Right lobe of liver (tissue), 6 donors: ENCODE measurements around the gene NFATC4. TPM values are rescaled to one million over a fixed set of nuclear protein-coding genes. Genes with fewer than 3 reads are reported as not detected.

Source experiments
- ATAC-seq, 4 donors: fragments of 200-7000 bp; cut with Tn5 transposase; one replicate each; pipeline ENCODE4 v1.9.1; 2020; ENCODE audit warnings: mild to moderate bottlenecking in 4 of 4, moderate library complexity in 4 of 4
- DNase-seq, 3 donors: peaks; one replicate each; pipeline ENCODE4 v3.0.0-alpha.2; 2020
- H3K27ac ChIP-seq, 3 donors: fragments of 200-600 bp; one replicate each; pipeline ENCODE4 v1.8.0; 2022
- H3K27me3 ChIP-seq, 2 donors: fragments of 200-600 bp; one replicate each; pipeline ENCODE4 v1.8.0; 2022
- H3K36me3 ChIP-seq, 4 donors: fragments of 200-600 bp; sonication (generic) in 1 of 4; one replicate each; pipeline versions ENCODE4 v1.5.1 to v1.8.0; 2017 to 2022; ENCODE audit warnings: control low read depth in 1 of 4
- H3K4me1 ChIP-seq, 4 donors: fragments of 200-600 bp; sonication (generic) in 1 of 4; one replicate each; pipeline versions ENCODE4 v1.5.1 to v1.8.0; 2017 to 2022; ENCODE audit warnings: control low read depth in 1 of 4
- H3K4me3 ChIP-seq, 3 donors: fragments of 200-600 bp; one replicate each; pipeline ENCODE4 v1.8.0; 2022
- H3K9me3 ChIP-seq, 4 donors: fragments of 200-600 bp; sonication (generic) in 1 of 4; one replicate each; pipeline versions ENCODE4 v1.5.1 to v1.8.0; 2017 to 2022; ENCODE audit warnings: control low read depth in 1 of 4
- POLR2A ChIP-seq: fragments of 450-650 bp; IDR thresholded peaks from one replicate; pipeline ENCODE4 v1.6.1; 2017; ENCODE audit warnings: antibody characterized with exemption, mild to moderate bottlenecking
- WGBS: methylation state at CpG from one replicate; pipeline ENCODE4 v1.1.6; 2018; ENCODE audit warnings: low coverage, low lambda C conversion rate; ENCODE audit not compliant: insufficient coverage; ENCODE audit errors: missing lambda C conversion rate; 5-methylcytosine and 5-hydroxymethylcytosine counted together
- intact Hi-C, 2 donors: fragments of 100-400 bp; cut with DNase I; formaldehyde crosslinking; loops; one replicate each; pipeline versions ENCODE4 v1.11.2 to v1.14.1; 2022
- total RNA-seq, 6 experiments: library from RNA; depleted of rRNA in 2 of 6; stranded (reverse); fragments of >200 nt in 2 of 6; fragmentation: NEBNext Ultra II Directional in 3 of 6; extraction: Animal tissue kit (Norgen Biotek cat#: 25700) in 3 of 6; gene quantifications; one replicate each; pipeline versions ENCODE4 v1.1.0 to v1.2.4, GENCODE V29; 2016 to 2023
- TF ChIP-seq, protein P1 (sequence below), 4 donors: fragments of 200-600 bp in 3 of 4; fragments of 450-650 bp in 1 of 4; IDR thresholded peaks; one replicate each; pipeline versions ENCODE4 v1.5.1 to v1.8.0; 2016 to 2022; ENCODE audit warnings: antibody characterized with exemption in 4 of 4, mild to moderate bottlenecking in 2 of 4
- donor health status: DM: no; HTN: yes; CAD: no.
- donor health status: DM: no; HTN: no; CAD: no.
- donor health status: DM: no; HTN: no; CAD: no.
- donor health status: DM: no; HTN: yes; CAD: no.
- donor health status: DM: no; HTN: yes; CAD: no.

NFATC4 gene
- total RNA-seq, 6 experiments from 2014 or later = 1.0 to 3.7 (median 2.0) TPM

DNA sequence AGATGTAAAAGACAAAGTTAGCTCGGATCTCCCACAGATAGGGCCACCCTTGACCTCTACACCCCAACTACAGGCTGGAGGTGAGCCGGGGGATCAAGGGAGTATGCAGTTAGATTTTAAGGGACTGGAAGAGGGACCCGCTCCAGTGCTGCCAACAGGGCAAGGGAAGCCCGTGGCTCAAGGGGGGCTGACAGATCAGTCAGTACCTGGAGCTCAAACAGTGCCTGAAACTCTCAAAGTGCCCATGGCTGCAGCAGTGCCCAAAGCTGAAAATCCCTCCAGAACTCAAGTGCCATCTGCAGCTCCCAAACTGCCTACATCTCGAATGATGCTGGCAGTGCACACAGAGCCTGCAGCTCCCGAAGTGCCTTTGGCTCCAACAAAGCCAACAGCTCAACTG is 41.2 kb downstream of the NFATC4 start:
- ATAC-seq (no peak), DNase-seq (no peak)
- intact Hi-C loops = no loop called here
- Histone ChIP-seq H3K9me3 (no peaks in the 10 kb centered on the region), H3K36me3 (no peaks in the 10 kb centered on the region), H3K4me3 (no peak overlapping the region), H3K27me3 (no peaks in the 10 kb centered on the region), H3K4me1 (no peaks in the 10 kb centered on the region), H3K27ac (no peak overlapping the region)
- 100% methylated on average over 1 of the region's 6 CpGs for WGBS
- TF ChIP-seq, protein P1, sequence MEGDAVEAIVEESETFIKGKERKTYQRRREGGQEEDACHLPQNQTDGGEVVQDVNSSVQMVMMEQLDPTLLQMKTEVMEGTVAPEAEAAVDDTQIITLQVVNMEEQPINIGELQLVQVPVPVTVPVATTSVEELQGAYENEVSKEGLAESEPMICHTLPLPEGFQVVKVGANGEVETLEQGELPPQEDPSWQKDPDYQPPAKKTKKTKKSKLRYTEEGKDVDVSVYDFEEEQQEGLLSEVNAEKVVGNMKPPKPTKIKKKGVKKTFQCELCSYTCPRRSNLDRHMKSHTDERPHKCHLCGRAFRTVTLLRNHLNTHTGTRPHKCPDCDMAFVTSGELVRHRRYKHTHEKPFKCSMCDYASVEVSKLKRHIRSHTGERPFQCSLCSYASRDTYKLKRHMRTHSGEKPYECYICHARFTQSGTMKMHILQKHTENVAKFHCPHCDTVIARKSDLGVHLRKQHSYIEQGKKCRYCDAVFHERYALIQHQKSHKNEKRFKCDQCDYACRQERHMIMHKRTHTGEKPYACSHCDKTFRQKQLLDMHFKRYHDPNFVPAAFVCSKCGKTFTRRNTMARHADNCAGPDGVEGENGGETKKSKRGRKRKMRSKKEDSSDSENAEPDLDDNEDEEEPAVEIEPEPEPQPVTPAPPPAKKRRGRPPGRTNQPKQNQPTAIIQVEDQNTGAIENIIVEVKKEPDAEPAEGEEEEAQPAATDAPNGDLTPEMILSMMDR (IDR thresholded peaks at IDR 0.05) = no peak
- no peak for TF ChIP-seq POLR2A

DNA sequence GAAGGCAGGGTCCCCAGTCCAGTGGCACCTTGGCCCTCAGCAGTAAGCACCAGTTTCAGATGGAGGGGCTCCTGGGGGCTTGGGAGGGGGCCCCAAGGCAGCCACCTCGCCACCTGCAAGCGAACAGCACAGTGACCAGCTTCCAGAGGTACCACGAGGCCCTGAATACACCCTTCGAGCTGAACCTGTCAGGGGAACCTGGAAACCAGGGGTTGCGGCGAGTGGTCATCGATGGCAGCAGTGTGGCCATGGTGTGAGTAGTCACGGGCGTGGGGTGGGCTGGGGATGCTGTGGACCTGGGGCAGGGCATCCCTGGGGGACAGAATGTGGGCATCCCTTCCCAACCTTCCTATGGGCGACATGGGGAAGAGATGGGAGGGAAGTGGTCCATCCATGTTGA is 42.0 kb downstream of the NFATC4 start:
- DNase-seq (no peak), ATAC-seq (no peak)
- H3K4me1 ChIP-seq = no peaks in the 10 kb centered on the region
- H3K27ac ChIP-seq = no peak overlapping the region
- H3K27me3 ChIP-seq = no peaks in the 10 kb centered on the region
- H3K9me3 ChIP-seq = no peaks in the 10 kb centered on the region
- no CpG with 5 or more reads among the region's 10 CpGs for WGBS
- H3K36me3 ChIP-seq = no peaks in the 10 kb centered on the region
- TF ChIP-seq POLR2A = no peak
- TF ChIP-seq, protein P1 (IDR thresholded peaks at IDR 0.05) = no peak
- no peak overlapping the region for H3K4me3 ChIP-seq
- intact Hi-C loops = no loop called here

DNA sequence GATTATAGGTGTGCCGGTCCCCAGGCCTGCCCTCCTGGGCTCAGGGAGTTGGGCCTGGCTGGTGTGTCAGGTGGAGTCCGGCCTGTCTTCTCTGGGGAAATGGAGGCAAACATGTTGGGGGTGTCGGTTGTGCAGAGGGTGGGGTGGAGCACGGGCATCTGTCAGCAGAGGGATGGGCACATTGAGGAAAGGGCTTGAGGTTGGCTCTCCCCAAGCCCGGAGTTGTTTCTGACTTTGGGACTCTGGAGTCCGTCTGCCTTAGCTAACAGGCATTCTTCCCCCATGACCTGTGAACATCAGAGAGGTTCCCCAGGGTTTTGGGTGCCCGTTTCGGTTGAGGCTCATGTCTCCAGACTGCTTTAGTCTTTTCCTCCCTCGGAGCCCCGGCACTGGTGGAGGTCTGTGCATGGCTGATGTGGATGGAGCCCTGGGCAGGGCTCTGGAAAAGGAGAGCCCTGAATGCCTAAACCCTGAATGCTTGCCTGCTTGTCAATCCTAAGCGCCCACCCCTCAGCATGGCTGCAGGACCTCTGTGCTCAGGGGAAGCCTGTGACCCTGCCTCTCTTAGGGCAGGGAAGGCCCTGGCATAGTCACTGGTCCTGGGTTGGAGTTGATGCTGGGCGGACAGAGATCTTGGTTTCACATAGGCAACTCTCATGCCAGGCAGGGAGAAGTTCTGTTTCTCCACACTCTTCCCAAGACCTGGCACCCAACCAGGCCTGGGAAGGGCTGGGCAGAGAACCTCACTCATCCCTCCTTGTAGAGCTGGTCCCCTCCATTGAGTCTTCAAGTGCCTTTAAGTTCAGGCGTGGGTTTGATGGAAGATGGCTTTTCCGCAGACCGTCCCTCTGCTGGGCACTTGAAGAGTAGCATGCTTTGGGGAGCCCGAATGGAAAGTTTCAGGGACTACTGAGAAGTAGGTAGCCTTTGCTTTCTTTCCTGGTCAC is 43.7 kb downstream of the NFATC4 start:
- H3K27me3 ChIP-seq = no peaks in the 10 kb centered on the region
- no peak overlapping the region for H3K4me3 ChIP-seq
- no peak overlapping the region for H3K27ac ChIP-seq
- TF ChIP-seq, protein P1 (IDR thresholded peaks at IDR 0.05) = peak; percentile 55 to 71 (median 58)
- no peak for TF ChIP-seq POLR2A
- ATAC-seq (peak; percentile 58 to 81 (median 78)), DNase-seq (no peak)
- intact Hi-C loops = no loop called here
- no peaks in the 10 kb centered on the region for H3K36me3 ChIP-seq
- H3K4me1 ChIP-seq = no peaks in the 10 kb centered on the region
- WGBS = 60% methylated on average over 8 of the region's 16 CpGs
- H3K9me3 ChIP-seq = no peaks in the 10 kb centered on the region

DNA sequence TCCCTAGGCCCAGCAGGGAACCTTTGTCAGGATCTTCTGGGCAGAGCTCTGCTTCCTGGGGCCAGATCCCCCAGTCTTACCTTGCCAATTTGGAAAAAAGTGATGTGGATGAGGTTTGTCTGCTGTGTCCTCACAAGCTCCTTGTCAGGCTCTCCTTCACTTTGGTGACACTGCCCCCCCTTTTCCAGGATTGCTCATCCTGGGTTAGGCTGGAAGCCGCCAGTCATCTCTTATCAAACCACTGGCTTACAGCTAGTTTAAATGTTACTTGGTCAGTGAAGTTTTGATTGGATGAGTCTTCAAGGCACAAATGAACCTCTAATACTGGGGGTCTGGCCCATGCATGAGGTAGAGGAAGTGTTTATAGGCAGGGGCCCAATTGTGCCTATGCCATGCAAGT is 46.1 kb downstream of the NFATC4 start:
- Histone ChIP-seq H3K4me3 (no peak overlapping the region), H3K9me3 (no peaks in the 10 kb centered on the region), H3K27ac (no peak overlapping the region), H3K4me1 (peaks cover 0 to 10% (median 3%) of the 10 kb centered on the region in 4 donors), H3K27me3 (no peaks in the 10 kb centered on the region), H3K36me3 (no peaks in the 10 kb centered on the region)
- DNase-seq (no peak), ATAC-seq (no peak)
- 100% methylated on average over 1 of the region's 1 CpG for WGBS
- intact Hi-C loops = no loop called here
- TF ChIP-seq, protein P1 (IDR thresholded peaks at IDR 0.05) = no peak
- no peak for TF ChIP-seq POLR2A
